ENCODE data around the gene DLST.

DLST gene

GRCh38 chr14:74860899-74861733 is 20.6 kb upstream of the DLST start:
- DNase-seq = peak; percentile 89

DNA sequence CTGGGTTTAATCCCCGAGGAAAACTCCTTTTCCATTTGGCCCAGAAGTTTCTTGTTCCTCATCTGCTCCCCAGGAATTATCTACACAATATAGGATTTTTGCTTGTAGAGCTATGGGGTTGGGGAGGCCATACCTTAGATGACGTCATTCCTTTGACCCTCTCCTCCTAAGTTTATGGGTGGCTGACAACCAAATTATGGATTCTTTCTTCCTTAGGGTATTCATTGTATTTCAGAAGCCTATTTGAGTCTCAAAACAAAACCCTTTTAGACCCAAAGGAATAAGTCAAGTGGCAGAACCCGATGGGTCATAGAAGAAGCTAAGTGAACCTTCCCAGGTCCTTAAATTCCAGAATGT is 20.0 kb upstream of the DLST start:
- DNase-seq = no peak

DNA sequence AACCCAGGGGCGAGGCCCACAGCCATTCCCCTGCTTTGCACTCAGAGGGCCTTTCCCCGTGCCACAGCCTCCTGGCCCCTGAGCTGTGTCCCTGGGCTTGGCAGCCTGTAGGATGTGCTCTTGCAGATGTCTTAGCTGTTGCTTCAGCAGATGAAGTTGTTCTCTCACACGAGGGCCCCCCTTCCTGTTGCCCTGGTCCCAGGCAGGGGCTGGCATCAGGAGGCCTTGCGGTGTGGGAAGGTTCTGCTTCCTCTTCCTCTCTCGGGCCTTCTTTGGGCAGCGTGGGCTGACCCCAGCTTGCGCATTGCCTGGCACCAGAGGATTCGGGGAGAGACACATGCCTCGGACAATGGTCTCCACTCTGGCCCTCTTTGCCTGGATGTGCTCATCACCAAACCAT is 18.4 kb upstream of the DLST start:
- DNase-seq = no peak

GRCh38 chr14:74864198-74864597 is 17.5 kb upstream of the DLST start:
- DNase-seq = no peak

DNA sequence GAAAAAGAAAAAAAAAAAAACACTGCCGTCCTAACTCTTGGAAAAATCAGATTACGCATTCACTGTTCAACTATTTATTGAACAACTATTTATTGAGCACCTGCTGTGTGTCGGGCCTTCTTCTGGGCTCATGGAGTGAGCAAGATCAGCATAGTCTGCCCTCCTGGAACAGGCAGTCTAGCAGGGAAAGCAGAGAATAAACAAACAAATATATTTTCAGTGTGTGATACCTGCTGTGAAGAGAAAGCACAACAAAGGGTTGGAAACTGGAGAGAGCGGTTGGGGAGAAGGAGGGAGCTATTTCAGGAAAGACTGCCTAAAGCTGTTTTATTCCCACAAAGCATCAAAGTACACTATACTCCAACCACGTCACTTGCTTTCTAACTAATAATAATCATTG is 16.6 kb upstream of the DLST start:
- DNase-seq = no peak

DNA sequence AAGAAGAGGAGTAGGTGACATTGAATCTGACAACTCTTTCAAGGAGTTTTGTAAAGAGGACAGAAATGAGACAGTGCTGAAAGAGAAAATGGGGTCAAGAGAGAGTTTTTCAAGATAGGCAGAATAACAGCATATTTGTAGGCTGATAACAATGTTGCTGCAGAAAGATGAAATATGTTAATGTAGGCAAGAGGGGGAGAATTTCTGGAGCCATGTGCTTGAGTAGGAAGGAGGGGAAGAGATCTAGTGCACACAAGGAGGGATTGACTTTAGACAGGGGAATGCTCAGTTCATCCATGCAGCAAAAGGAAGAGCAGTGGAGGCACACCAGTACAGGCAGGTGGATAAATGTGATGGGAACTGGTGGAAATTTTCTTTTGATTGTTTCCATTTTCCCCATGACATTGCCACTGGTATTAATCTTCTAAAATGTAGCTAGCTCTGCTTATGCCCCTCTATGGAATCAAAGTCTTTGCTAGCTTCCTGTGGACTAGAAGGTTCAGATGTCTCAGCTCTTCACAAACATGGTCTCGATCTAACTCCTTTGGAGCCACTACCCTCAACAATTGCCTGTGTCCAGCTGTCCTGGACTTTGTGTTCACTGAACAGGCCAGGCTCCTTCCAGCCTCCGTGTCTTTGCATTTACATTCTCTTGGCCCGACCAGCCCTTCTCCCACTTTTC is 14.9 kb upstream of the DLST start:
- no peak for DNase-seq

DNA sequence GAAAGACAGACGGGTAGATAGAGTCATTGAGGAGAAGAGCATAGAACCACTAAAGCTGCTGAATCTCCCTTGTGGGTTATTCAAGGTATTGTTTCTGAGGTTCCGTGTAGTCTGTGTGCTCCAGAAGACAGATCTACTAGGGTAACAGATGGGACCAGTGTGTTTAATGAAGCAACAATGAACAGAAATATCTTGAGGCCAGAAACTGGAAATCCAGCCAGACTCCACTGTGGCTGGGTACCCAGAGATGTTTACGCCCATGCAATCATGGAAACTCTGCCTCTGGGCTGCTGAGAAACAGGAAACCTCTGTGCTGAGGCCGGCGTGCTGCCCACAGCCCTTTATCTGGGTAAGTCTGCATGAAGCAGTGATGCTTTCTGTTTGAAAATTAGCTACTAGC is 14.0 kb upstream of the DLST start:
- peak; percentile 47 for DNase-seq

- no peak for DNase-seq
Measured at GRCh38 chr14:74868739-74869138, 13.0 kb upstream of the DLST start.

- no peak for DNase-seq
Measured at GRCh38 chr14:74871819-74872218, 9.9 kb upstream of the DLST start.

DNA sequence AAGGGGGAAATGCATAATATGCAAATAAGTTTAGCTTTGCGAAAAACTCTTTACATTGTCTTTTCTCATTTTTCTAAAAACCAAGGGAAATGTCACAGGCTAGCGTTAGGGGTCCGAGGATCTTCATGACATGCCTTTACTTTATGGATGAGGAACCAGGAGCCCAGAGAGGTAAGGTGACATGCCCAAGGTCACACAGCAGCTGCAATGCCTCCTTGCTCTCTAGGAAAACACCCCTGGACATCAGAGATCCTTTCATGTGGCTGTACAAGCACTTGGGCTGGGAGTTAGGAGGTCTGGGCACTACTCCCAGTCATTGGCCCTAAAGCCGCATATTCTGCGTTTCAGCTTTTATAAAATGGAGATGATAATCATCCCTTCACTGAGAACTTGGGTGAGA is 6.5 kb upstream of the DLST start:
- DNase-seq = no peak

- DNase-seq = peak; percentile 24
Measured at GRCh38 chr14:74875941-74876913, 5.5 kb upstream of the DLST start, which contains the start of gene PROX2. PROX2 (minus strand) TSS chr14:74876145; CDS start chr14:74863834, 12,311 bp downstream.

DNA sequence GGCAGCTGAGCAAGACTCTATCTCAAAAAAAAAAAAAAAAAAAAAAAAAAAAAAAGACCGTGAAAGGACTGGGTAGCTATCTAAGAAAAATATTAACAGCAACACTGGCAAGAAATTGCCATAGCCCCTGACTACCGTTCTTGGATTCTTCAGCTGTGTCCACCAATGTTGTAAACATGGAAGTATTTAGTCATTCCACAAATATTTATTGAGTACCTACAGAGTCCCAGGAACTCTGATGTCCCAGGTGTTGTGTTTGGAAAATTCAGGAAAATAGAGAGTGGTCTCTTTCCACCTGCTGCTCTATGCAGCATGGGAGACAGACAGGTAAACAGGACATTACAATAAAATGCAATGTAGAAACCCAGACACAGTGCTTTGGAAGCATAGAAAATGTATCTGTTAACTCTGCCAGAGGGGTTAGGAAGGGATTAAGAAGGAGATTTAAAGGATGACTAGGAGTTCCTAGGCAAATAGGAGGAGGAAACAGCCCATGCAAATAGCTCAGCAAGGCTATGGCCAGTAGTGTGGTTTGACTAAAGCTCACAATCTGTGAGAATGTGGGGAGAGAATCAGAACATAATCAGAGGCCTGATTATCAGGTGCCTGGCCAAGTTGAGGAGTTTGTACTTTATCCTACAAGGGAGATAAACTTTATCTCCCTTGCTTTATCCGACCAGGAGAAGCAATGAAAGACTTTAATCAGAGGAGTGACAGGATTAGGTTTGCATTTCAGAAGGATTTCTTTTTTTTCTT is 2.1 kb upstream of the DLST start:
- DNase-seq = no peak

- DNase-seq = peak; percentile 73
Measured at GRCh38 chr14:74882103-74882920, 596 bp downstream of the DLST start.

DNA sequence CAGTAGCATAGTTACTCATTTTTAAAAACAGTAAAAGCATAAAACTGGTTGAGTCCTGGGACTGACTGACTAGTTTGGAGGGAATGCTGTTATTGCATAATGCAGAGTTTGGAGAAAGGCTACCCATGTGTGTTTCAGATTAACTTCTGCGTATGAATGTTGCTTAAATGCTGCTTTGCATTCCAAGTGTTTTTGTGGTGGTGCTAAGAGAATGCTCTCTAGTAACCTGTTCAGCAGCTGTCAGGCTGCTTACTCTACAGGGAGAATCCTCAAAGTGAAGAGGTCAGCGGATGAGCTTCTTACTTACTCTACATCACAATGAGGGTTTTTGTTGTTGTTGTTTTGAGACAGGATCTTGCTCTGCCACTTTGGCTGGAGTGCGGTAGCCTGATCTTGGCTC is 4.3 kb downstream of the DLST start:
- no peak for DNase-seq

DNA sequence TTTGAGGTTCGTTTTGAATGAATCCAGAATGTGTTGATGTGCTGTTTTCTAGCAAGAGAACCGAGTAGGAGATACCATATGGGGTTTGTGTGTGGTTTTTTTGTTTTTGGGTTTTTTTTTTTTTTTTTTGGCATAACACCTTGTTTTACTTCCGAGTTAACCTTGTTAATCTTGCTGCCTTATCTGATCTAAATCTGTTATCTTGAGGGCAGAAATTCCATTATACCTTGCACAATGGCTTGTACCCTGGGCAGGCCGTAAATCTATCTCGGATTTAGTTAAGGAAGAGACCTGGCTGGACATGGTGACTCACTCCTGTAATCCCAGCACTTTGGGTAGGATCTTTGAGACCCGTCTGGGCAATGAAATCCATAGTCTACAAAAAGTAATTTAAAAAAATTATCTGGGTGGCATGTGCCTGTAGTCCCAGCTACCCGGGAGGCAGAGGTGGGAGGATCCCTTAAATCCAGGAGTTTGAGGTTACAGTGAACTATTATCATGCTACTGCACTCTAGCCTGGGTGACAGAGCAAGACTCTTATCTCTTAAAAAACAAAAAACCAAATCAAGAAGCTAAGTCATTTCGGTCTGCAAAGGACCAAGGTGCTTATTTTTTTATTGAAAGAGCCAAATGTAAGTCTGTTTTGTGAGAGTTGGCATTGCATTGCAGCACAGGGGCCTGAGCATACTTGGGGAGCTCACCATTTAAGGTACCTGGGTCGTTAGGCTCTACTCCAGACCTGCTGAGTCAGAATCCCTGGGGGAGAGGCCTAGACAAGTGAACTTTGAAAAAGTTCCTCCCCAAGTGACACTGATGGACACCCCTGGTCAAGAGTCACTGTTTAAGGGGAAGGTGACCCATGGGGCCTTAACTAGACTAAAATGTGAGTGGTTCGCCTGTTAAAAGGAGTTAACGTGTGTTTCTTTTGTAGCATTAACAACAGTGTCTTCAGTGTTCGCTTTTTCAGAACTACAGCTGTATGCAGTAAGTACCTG is 6.7 kb downstream of the DLST start:
- no peak for DNase-seq

- DNase-seq = no peak
Measured at GRCh38 chr14:74890262-74890661, 8.5 kb downstream of the DLST start.

GRCh38 chr14:74891870-74892269 is 10.2 kb downstream of the DLST start:
- DNase-seq = no peak

DNA sequence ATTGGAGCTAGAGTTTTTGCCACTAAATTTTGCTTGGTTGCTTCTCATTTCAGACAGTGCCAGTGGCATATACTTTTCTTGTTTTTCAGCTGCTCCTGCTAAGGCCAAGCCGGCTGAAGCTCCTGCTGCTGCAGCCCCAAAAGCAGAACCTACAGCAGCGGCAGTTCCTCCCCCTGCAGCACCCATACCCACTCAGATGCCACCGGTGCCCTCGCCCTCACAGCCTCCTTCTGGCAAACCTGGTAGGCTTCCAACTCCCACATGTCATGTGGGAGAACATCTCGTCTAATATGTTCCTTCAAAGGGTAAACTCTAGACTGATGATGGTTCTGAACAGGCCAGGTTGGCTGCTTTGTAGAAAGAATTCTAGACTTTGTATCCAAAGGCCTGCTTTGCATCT is 11.0 kb downstream of the DLST start:
- no peak for DNase-seq

DNA sequence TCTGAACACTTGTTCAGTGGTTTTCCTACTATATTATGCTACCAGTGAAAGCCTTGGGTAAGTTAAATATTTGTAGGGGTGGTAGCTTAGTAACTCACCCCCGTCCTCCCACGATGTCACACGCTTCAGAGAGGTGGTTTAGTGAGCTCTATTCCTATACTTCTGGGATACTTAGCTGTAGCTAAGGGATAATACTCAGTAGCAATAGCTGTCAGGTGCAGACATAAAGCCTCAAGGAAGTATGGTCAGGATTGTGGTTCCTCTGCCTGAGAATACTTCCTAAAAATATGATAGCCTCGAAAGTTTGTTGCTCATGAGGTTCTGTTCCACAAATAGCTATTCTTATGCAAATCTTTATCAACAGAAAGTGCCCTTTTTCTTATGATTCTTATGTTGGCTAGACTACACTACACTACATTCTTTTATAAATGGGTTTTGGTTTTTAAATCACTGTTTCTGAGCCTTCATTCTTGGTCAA is 11.9 kb downstream of the DLST start:
- no peak for DNase-seq

DNA sequence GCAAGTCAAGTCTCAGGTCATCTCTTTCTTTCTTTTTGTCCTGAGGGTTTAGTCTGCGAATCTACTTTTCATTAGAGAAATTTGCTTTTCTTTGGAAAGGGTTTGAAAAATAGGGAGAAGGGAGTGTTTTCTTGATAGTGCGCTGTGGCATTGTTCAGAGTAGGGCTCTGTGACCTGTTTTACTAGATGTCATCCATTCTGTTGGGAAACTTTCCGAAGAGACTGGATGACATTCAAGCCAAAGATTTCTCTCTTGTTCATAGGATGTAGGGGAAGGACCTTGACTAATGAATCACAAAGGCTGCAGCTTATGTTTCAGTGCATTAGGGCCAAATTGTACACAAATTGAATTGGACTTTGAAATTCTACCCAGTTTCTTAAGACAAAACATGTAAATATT is 14.7 kb downstream of the DLST start:
- no peak for DNase-seq
